Spleen (tissue), 7 donors: ENCODE measurements around the gene NOLC1.

Source experiments
- POLR2A ChIP-seq, 3 donors: fragments of 450-650 bp; IDR thresholded peaks; one replicate each; pipeline ENCODE4 v1.5.1; 2017; ENCODE audit warnings: antibody characterized with exemption in 3 of 3, mild to moderate bottlenecking in 1 of 3
- POLR2AphosphoS5 ChIP-seq, 3 donors: sonication (generic); formaldehyde crosslinking; IDR thresholded peaks; one replicate each; pipeline ENCODE4 v1.5.1; 2017; ENCODE audit warnings: antibody characterized with exemption in 3 of 3
- TF ChIP-seq, protein P1 (sequence below), 11 experiments: fragments of 200-600 bp in 7 of 11; fragments of 450-650 bp in 4 of 11; sonication (generic) in 4 of 11; IDR thresholded peaks in 8 of 11; conservative IDR thresholded peaks in 3 of 11; 1 replicate in 7 of 11; 2 replicates in 4 of 11; pipeline versions ENCODE4 v1.4.0 to v1.8.0; 2016 to 2021; ENCODE audit warnings: antibody characterized with exemption in 11 of 11, inconsistent platforms in 4 of 11, mild to moderate bottlenecking in 1 of 11
- donor health status: DM: no; HTN: no; CAD: no; lungs with moderate emphysema.
- donor health status: DM: no; HTN: no; CAD: no.
- donor health status: DM: no; HTN: no; CAD: no.

DNA sequence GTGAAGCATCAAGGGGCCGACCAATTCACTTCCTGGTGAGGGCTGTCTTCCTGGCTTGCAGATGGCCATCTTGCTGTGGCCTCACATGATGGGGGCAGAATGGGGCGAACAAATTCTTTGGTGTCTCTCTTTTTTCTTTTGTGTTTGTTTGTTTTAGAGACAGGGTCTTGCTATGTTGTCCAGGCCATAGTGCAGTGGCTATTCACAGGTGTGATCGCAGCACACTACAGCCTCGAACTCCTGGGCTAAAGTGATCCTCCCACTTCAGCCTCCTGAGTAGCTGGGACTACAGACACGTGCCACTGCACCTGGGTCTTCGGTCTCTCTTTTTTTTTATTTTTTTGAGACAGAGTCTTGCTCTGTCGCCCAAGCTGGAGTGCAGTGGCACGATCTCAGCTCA lies 20.1 kb downstream of the NOLC1 start:
- TF ChIP-seq POLR2AphosphoS5 (IDR thresholded peaks at IDR 0.05) (no peak), POLR2A (IDR thresholded peaks at IDR 0.05) (no peak)
- TF ChIP-seq, protein P1, sequence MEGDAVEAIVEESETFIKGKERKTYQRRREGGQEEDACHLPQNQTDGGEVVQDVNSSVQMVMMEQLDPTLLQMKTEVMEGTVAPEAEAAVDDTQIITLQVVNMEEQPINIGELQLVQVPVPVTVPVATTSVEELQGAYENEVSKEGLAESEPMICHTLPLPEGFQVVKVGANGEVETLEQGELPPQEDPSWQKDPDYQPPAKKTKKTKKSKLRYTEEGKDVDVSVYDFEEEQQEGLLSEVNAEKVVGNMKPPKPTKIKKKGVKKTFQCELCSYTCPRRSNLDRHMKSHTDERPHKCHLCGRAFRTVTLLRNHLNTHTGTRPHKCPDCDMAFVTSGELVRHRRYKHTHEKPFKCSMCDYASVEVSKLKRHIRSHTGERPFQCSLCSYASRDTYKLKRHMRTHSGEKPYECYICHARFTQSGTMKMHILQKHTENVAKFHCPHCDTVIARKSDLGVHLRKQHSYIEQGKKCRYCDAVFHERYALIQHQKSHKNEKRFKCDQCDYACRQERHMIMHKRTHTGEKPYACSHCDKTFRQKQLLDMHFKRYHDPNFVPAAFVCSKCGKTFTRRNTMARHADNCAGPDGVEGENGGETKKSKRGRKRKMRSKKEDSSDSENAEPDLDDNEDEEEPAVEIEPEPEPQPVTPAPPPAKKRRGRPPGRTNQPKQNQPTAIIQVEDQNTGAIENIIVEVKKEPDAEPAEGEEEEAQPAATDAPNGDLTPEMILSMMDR (IDR thresholded peaks at IDR 0.05 in 8 of 11, conservative IDR thresholded peaks at IDR 0.05 in 3 of 11), result no peak
